Smooth muscle cell (in vitro differentiated cells): ENCODE data around the gene DNM2. TPM values are rescaled to one million over a fixed set of nuclear protein-coding genes. Genes with fewer than 3 reads are reported as not detected.

Experiments
- DNase-seq: peaks from one replicate; lab custom pipeline; 2025; ENCODE audit not compliant: unreplicated experiment; lab: John Stamatoyannopoulos, UW
- H2AFZ ChIP-seq: fragments of 200-600 bp; sonication (generic); 2 replicates; pipeline ENCODE4 v1.6.0; 2016; ENCODE audit warnings: antibody characterized with exemption, low read depth, mild to moderate bottlenecking
- H3F3A ChIP-seq: fragments of 200-600 bp; sonication (generic); 2 replicates; pipeline ENCODE4 v1.6.0; 2017; ENCODE audit warnings: antibody characterized with exemption, low read depth
- H3K27ac ChIP-seq: fragments of 200-600 bp; sonication (generic); 2 replicates; pipeline ENCODE4 v1.5.1; 2016; ENCODE audit warnings: low read depth, mild to moderate bottlenecking
- H3K27me3 ChIP-seq: fragments of 200-600 bp; sonication (generic); 2 replicates; pipeline ENCODE4 v1.6.1; 2016; ENCODE audit warnings: low read depth, mild to moderate bottlenecking
- H3K36me3 ChIP-seq: fragments of 200-600 bp; sonication (generic); 2 replicates; pipeline ENCODE4 v1.5.1; 2016; ENCODE audit warnings: low read depth
- H3K4me1 ChIP-seq: fragments of 200-600 bp; sonication (generic); 2 replicates; pipeline ENCODE4 v1.5.1; 2016; ENCODE audit warnings: low read depth
- H3K4me2 ChIP-seq: fragments of 200-600 bp; sonication (generic); 2 replicates; pipeline ENCODE4 v1.6.0; 2016; ENCODE audit warnings: mild to moderate bottlenecking
- H3K4me3 ChIP-seq: fragments of 200-600 bp; sonication (generic); 2 replicates; pipeline ENCODE4 v1.5.1; 2016; ENCODE audit warnings: mild to moderate bottlenecking
- H3K79me2 ChIP-seq: fragments of 200-600 bp; sonication (generic); 2 replicates; pipeline ENCODE4 v1.6.0; 2016; ENCODE audit warnings: low read depth, mild to moderate bottlenecking
- H3K9ac ChIP-seq: fragments of 200-600 bp; sonication (generic); 2 replicates; pipeline ENCODE4 v1.6.0; 2016; ENCODE audit warnings: low read depth
- H3K9me3 ChIP-seq: fragments of 200-600 bp; sonication (generic); replicated peaks from 2 replicates; pipeline ENCODE4 v1.5.1; 2016; ENCODE audit warnings: low read depth
- H4K20me1 ChIP-seq: fragments of 200-600 bp; sonication (generic); 2 replicates; pipeline ENCODE4 v1.6.0; 2016; ENCODE audit warnings: low read depth
- CTCF ChIP-seq: fragments of 200-600 bp; sonication (generic); IDR thresholded peaks from 2 replicates; pipeline ENCODE4 v1.5.1; 2017; ENCODE audit warnings: borderline replicate concordance, mild to moderate bottlenecking, antibody characterized with exemption; ENCODE audit not compliant: insufficient read depth, poor library complexity, severe bottlenecking
- WGBS: methylation state at CpG from one replicate; pipeline ENCODE4 v1.1.7; 2016; ENCODE audit warnings: low lambda C conversion rate; 5-methylcytosine and 5-hydroxymethylcytosine counted together
- polyA plus RNA-seq: library from polyadenylated mRNA; unstranded; fragments of >200 nt; fragmentation: Nextera tagmentation; extraction: Ambion mirVana; gene quantifications from 2 replicates; pipeline ENCODE4 v1.2.1, GENCODE V29; 2016
- total RNA-seq: library from RNA; depleted of rRNA; stranded (reverse); fragments of >200 nt; gene quantifications from 2 replicates; pipeline ENCODE4 v1.2.3, GENCODE V29; 2014

Gene DNM2
- total and polyA plus RNA-seq, 2 experiments from 2014 or later = 65.1 to 93.2 TPM

DNA sequence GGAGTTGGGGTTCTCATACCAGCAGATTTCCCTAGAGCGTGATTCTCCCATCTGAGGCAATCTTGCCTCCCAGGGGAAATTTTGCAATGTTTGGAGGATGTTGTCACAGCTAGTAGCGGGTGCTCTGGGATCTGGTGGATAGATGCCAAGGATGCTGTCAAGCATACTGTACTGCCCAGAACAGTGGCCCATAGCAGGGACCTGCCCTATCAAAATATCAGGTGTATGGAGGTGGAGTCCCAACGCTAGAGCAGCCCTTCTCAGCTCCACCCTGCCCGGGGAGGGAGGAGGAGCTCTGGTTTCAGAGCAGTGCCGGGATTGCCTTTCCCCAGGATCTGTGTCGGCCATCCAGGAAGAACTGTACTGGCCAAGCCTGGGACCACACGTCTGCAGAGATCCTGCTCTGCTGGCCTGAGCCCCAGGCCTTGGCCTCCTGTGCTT lies 27.5 kb upstream of the DNM2 start:
- Histone ChIP-seq H3K9ac (no peak overlapping the region), H3K36me3 (peaks cover 5% of the 10 kb centered on the region), H3K27me3 (no peaks in the 10 kb centered on the region), H3K4me2 (no peak overlapping the region), H2AFZ (no peak overlapping the region), H3F3A (peaks cover 13% of the 10 kb centered on the region), H3K4me1 (peaks cover 4% of the 10 kb centered on the region), H3K4me3 (no peak overlapping the region), H3K9me3 (no peaks in the 10 kb centered on the region), H3K79me2 (no peaks in the 10 kb centered on the region), H3K27ac (no peak overlapping the region), H4K20me1 (peaks cover 100% of the 10 kb centered on the region)
- no peak for TF ChIP-seq CTCF
- WGBS = 86% methylated on average over 7 of the region's 7 CpGs
- no peak for DNase-seq

- no peak overlapping the region for H3K27ac ChIP-seq
- no peaks in the 10 kb centered on the region for H3K79me2 ChIP-seq
- DNase-seq = no peak
- peaks cover 13% of the 10 kb centered on the region for H3F3A ChIP-seq
- H3K9ac ChIP-seq = no peak overlapping the region
- no peak overlapping the region for H3K4me3 ChIP-seq
- H3K36me3 ChIP-seq = peaks cover 5% of the 10 kb centered on the region
- H2AFZ ChIP-seq = no peak overlapping the region
- H3K27me3 ChIP-seq = no peaks in the 10 kb centered on the region
- H3K9me3 ChIP-seq = no peaks in the 10 kb centered on the region
- no peak for TF ChIP-seq CTCF
- peaks cover 5% of the 10 kb centered on the region for H3K4me1 ChIP-seq
- peaks cover 97% of the 10 kb centered on the region for H4K20me1 ChIP-seq
- WGBS = 96% methylated on average over 23 of the region's 23 CpGs
- H3K4me2 ChIP-seq = no peak overlapping the region
Observed at GRCh38 chr19:10691178-10691881, 26.5 kb upstream of the DNM2 start.

GRCh38 chr19:10691883-10692282 lies 26.0 kb upstream of the DNM2 start:
- Histone ChIP-seq H4K20me1 (peaks cover 95% of the 10 kb centered on the region), H2AFZ (no peak overlapping the region), H3K9me3 (no peaks in the 10 kb centered on the region), H3K4me1 (peaks cover 5% of the 10 kb centered on the region), H3K27ac (no peak overlapping the region), H3K4me2 (no peak overlapping the region), H3K9ac (no peak overlapping the region), H3K36me3 (peaks cover 5% of the 10 kb centered on the region), H3F3A (peaks cover 13% of the 10 kb centered on the region), H3K79me2 (no peaks in the 10 kb centered on the region), H3K4me3 (no peak overlapping the region), H3K27me3 (no peaks in the 10 kb centered on the region)
- TF ChIP-seq CTCF = no peak
- 94% methylated on average over 5 of the region's 5 CpGs for WGBS
- no peak for DNase-seq
